Transverse colon (tissue), 3 donors: Measurements from ENCODE around the gene DDX5.

Source experiments
- POLR2A ChIP-seq: fragments of 450-650 bp; IDR thresholded peaks from one replicate; pipeline ENCODE4 v1.6.1; 2016; ENCODE audit warnings: antibody characterized with exemption, mild to moderate bottlenecking, moderate library complexity
- TF ChIP-seq, protein P1 (sequence below), 5 experiments: fragments of 200-600 bp in 3 of 5; fragments of 450-650 bp in 2 of 5; sonication (generic) in 3 of 5; IDR thresholded peaks; 1 replicate in 2 of 5; 2 replicates in 3 of 5; pipeline ENCODE4 v1.5.1; 2016 to 2017; ENCODE audit warnings: antibody characterized with exemption in 5 of 5, inconsistent platforms in 3 of 5, mild to moderate bottlenecking in 2 of 5, moderate library complexity in 1 of 5

DNA sequence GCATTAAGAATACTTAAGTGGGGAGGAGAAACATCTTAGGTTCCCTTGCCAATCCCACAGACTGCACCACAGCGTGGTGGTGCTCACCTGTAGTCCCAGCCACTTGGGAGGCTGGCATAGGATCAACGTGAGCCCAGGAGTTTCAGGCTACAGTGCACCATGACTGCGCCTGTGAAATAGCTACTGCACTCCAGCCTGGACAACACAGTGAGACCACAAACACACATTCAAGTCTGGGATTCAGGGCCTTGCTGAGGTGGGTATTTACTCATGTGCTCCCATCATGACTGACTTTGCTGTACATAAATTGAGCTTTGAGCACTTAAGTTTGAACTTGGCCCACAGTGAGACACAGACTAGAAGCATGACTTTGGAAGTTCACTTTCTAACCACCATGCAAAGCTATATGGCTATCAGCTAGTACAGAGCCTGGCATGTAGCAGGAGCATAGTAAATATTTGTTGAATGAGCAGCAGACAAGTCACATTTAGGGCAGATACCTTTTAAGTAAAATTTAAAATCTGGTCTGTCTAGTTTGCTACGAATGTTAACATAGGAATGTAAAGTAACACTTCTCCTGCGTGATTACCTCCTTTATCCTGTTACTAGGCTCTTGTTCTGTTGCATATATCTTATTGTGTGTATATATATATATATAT lies 34.2 kb upstream of the DDX5 start:
- TF ChIP-seq POLR2A = no peak
- TF ChIP-seq, protein P1, sequence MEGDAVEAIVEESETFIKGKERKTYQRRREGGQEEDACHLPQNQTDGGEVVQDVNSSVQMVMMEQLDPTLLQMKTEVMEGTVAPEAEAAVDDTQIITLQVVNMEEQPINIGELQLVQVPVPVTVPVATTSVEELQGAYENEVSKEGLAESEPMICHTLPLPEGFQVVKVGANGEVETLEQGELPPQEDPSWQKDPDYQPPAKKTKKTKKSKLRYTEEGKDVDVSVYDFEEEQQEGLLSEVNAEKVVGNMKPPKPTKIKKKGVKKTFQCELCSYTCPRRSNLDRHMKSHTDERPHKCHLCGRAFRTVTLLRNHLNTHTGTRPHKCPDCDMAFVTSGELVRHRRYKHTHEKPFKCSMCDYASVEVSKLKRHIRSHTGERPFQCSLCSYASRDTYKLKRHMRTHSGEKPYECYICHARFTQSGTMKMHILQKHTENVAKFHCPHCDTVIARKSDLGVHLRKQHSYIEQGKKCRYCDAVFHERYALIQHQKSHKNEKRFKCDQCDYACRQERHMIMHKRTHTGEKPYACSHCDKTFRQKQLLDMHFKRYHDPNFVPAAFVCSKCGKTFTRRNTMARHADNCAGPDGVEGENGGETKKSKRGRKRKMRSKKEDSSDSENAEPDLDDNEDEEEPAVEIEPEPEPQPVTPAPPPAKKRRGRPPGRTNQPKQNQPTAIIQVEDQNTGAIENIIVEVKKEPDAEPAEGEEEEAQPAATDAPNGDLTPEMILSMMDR (IDR thresholded peaks at IDR 0.05) = no peak
